GM12801 (cell line): ENCODE results near the gene SMG6.

ENCODE experiments used
- CTCF ChIP-seq: IDR thresholded peaks from one replicate; pipeline ENCODE4 v1.5.1; 2011; ENCODE audit warnings: control low read depth; ENCODE audit not compliant: insufficient read length; ENCODE audit errors: extremely low read depth

Gene SMG6

DNA sequence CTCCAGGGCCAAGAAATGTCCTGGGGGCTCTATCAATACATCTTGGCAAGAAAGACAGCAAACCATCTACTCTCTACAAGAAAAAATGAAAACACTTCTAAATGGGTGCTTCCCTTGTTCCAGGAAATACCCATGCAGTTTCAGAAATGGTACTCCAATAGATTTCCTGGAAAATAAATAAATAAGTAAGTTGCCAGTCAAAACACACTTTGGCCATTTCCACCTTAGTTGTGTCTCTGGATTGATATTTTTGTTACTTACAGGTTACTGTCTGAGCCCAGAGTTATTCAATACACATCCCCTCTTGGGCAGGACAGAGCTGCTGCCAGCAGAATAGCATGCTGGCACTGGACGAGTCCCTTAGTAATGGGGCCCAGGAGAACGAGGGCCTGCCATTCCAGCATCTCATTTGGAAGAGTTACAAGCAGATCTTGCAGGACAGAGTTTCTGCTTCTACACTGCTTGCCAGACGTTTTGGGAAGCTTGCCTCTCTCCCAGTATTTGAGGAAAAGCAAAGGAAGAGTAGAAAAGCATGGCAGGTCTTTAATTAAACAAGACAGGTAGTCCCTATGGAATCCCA, 100.5 kb downstream of the SMG6 start:
- TF ChIP-seq CTCF: no peak

- TF ChIP-seq CTCF: no peak
Measured at GRCh38 chr17:2202302-2202995, 101.1 kb downstream of the SMG6 start.

DNA sequence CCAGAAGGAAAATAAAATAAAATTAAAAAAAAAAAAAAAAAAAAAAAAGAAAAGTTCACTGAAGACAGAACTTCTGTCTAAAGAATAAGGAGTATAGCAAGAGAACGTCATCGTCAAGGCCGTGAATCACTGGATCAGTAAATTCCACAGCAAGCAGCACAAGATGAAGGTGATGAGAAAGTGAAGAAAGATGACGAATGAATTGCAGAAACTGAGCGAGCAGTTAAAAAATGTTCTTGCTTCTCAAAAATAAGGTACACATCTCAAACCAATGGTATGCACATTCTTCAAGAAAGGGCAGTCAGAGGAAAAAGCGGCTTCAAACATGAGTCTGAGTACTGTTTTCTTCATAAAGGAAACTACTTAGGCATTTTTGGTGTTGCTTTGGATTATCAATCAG, 104.7 kb downstream of the SMG6 start:
- TF ChIP-seq CTCF: no peak

DNA sequence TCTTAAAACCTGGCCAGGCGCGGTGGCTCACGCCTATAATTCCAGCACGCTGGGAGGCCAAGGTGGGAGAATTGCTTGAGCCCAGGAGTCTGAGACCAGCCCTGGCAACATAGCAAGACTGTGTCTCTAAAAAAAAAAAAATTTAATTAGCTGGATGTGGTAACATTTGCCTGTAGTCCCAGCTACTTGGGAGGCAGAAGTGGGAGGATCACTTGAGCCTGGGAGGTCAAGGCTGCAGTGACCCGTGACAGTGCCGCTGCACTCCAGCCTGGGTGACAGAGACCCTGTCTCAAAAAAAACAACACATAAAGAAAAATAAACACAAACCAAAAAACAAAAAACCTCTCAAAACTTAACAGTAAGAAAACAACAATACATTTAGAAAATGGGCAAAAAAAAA, 106.3 kb downstream of the SMG6 start:
- TF ChIP-seq CTCF: no peak

DNA sequence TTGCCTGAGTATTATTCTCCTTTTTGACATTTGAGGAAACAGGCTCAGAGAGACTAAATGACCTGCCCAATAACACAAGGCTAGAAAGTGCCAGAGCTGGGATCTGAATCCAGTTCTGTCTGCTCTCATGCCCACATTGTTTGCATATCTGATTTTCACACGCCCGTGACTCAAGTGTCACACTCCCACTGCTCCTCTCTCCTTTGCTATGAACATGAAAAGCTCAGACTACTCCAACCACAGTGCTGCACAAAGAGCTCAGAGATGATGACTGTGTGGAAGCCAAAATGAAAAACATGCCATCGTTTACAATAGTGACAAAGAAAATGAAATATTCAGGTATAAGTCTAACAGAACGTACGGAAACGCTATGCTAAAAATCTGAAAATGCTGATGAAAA, 107.9 kb downstream of the SMG6 start:
- no peak for TF ChIP-seq CTCF

DNA sequence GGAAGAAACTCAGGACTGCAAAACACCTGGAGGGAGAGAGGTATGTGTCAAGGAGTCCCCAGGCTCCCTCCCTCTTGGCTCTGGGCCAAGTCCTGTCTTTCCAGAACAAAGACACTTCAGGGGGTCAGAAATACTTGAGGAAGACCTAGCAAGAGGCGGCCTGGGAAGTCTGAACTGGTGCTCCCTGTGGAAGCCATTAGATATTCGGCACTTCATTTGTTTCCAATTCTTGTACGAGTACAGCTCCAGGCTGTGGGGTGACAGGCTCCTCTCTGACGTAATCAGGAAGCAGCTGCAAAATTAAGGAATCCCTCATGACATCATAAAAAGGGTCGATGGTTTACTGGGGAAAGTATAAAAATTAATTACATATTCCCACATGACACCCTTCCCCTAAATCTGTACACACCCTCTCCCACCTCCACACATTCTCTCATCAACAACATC, 108.7 kb downstream of the SMG6 start:
- no peak for TF ChIP-seq CTCF

GRCh38 chr17:2192367-2193057, 111.1 kb downstream of the SMG6 start:
- no peak for TF ChIP-seq CTCF
